ENCODE results near the gene SIPA1L3. TPM values are rescaled to one million over a fixed set of nuclear protein-coding genes. Genes with fewer than 3 reads are reported as not detected.

Gene SIPA1L3
- total and polyA plus RNA-seq, 9 of the 15 experiments (the other 6 are each of a cell fraction or from before 2014, with no cell fraction given), result 0.01 to 6.1 (median 2.5) TPM

DNA sequence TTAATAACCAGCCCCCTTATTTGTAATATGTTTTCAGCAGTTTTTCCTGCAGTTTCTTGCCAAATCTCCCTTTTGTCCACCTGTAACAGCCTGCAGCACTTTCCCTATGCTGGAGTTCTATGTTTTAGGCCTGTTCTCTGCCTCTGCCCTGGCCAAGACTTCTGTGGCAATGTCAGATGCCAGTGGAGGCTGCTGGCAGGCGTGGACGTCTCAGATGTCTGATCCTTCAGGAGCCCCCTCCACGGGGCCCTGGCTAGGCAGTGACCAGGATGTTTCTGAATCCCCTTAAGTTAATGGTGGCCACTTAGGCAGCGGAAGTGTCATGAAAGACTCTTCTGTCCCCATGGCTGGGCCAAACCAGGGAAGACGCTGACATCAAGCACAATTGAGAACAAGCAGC lies 40.8 kb downstream of the SIPA1L3 start:
- Histone ChIP-seq H2AFZ (ENCODE audit: low read depth, low read length) (no peak overlapping the region), H3K9ac (ENCODE audit: insufficient read depth in 1 of 2, low read depth in 2 of 2, low read length in 2 of 2) (no peak overlapping the region), H3K27ac (ENCODE audit: extremely low read depth, low read depth, low read length) (no peak overlapping the region), H3K4me3 (no peak overlapping the region), H3K36me3 (ENCODE audit: control insufficient read depth, insufficient read depth, low read length) (no peaks in the 10 kb centered on the region), H3K9me3 (replicated peaks; ENCODE audit: control insufficient read depth, insufficient read depth, low read depth, low read length) (no peaks in the 10 kb centered on the region), H3K4me1 (replicated peaks in 1 of 2; ENCODE audit: control insufficient read depth in 2 of 2, insufficient read depth in 2 of 2, low read length in 2 of 2) (peaks cover 10 to 11% of the 10 kb centered on the region in 2 experiments; a peak in 3 of 5 replicates), H3K9me1 (ENCODE audit: control insufficient read depth, insufficient read depth, low read length) (no peaks in the 10 kb centered on the region), H3K79me2 (ENCODE audit: control insufficient read depth, insufficient read depth, low read length) (no peaks in the 10 kb centered on the region), H4K20me1 (replicated peaks; ENCODE audit: control insufficient read depth, insufficient read depth, low read length) (no peaks in the 10 kb centered on the region; the same call in 1 of the 2 replicates), H3K27me3 (ENCODE audit: control insufficient read depth in 2 of 2, insufficient read depth in 2 of 2, low read length in 2 of 2) (peaks cover 0 to 5% of the 10 kb centered on the region in 2 experiments; a peak in 2 of 5 replicates), H3K4me2 (ENCODE audit: insufficient read depth, low read length) (no peak overlapping the region)
- POLR2A ChIA-PET, result no interaction called here
- TF ChIP-seq POLR2AphosphoS5 (IDR thresholded peaks at IDR 0.05; ENCODE audit: control insufficient read depth, insufficient read depth, low read depth, low read length) (no peak), MTF1 (CRISPR knock-in tag; IDR thresholded peaks at IDR 0.05; ENCODE audit: borderline replicate concordance) (no peak), ETV1 (tag; conservative IDR thresholded peaks at IDR 0.05; ENCODE audit: low read depth) (no peak)
- TF ChIP-seq, protein P1, sequence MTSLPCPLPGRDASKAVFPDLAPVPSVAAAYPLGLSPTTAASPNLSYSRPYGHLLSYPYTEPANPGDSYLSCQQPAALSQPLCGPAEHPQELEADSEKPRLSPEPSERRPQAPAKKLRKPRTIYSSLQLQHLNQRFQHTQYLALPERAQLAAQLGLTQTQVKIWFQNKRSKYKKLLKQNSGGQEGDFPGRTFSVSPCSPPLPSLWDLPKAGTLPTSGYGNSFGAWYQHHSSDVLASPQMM (CRISPR knock-in tag; IDR thresholded peaks at IDR 0.05), result no peak
- ATAC-seq, result no peak
- CTCF ChIA-PET (ENCODE audit: low intra/inter-chr PET ratio), result no interaction called here
- 25% methylated on average over 5 of the region's 5 CpGs for WGBS (ENCODE audit: insufficient coverage, low coverage, missing lambda C conversion rate)
- no TSS peak for BruUV-seq (replicated peaks)
- no peak for FAIRE-seq
- intact Hi-C loops (cut with micrococcal nuclease) (no loop called here), in situ Hi-C loops (cut with MboI) (no loop called here)
- no peak for DNase-seq (ENCODE audit: extremely low read depth in 1 of 4, low spot score in 3 of 4)

- POLR2A ChIA-PET, result interaction anchor here (0.6 kb wide), 1 partner anchor 322 kb away, joined by 3 read pairs; no protein-coding TSS in a partner anchor
- FAIRE-seq, result no peak
Measured at GRCh38 chr19:37948362-37948761, 41.4 kb downstream of the SIPA1L3 start.

More at GRCh38 chr19:37948362-37948761, 41.4 kb downstream of the SIPA1L3 start:
- in situ Hi-C loops (cut with MboI) (no loop called here), intact Hi-C loops (cut with micrococcal nuclease) (no loop called here)
- Histone ChIP-seq H3K4me1 (replicated peaks in 1 of 2; ENCODE audit: control insufficient read depth in 2 of 2, insufficient read depth in 2 of 2, low read length in 2 of 2) (peaks cover 6 to 11% of the 10 kb centered on the region in 2 experiments; a peak in 3 of 5 replicates), H3K36me3 (ENCODE audit: control insufficient read depth, insufficient read depth, low read length) (no peaks in the 10 kb centered on the region), H3K9ac (ENCODE audit: insufficient read depth in 1 of 2, low read depth in 2 of 2, low read length in 2 of 2) (no peak overlapping the region), H3K27me3 (ENCODE audit: control insufficient read depth in 2 of 2, insufficient read depth in 2 of 2, low read length in 2 of 2) (peaks cover 0 to 5% of the 10 kb centered on the region in 2 experiments; a peak in 2 of 5 replicates), H3K9me1 (ENCODE audit: control insufficient read depth, insufficient read depth, low read length) (no peaks in the 10 kb centered on the region), H3K9me3 (replicated peaks; ENCODE audit: control insufficient read depth, insufficient read depth, low read depth, low read length) (no peaks in the 10 kb centered on the region), H3K79me2 (ENCODE audit: control insufficient read depth, insufficient read depth, low read length) (no peaks in the 10 kb centered on the region), H3K4me3 (no peak overlapping the region), H2AFZ (ENCODE audit: low read depth, low read length) (no peak overlapping the region), H3K27ac (ENCODE audit: extremely low read depth, low read depth, low read length) (no peak overlapping the region), H3K4me2 (ENCODE audit: insufficient read depth, low read length) (no peak overlapping the region), H4K20me1 (replicated peaks; ENCODE audit: control insufficient read depth, insufficient read depth, low read length) (no peaks in the 10 kb centered on the region; the same call in 1 of the 2 replicates)
- DNase-seq (ENCODE audit: extremely low read depth in 1 of 4, low spot score in 3 of 4) (no peak), ATAC-seq (no peak)
- TF ChIP-seq TFE3 (CRISPR knock-in tag; IDR thresholded peaks at IDR 0.05), result no peak
- TF ChIP-seq MCM2 (IDR thresholded peaks at IDR 0.05; ENCODE audit: low read depth), result no peak
- peak; percentile 36; the same call in 1 of the 2 replicates for TF ChIP-seq ATF7 (IDR thresholded peaks at IDR 0.05)
- TF ChIP-seq SIN3A (IDR thresholded peaks at IDR 0.05; ENCODE audit: borderline replicate concordance in 2 of 2, control insufficient read depth in 1 of 2, low read depth in 2 of 2, low read length in 2 of 2), result no peak
- CTCF ChIA-PET (ENCODE audit: low intra/inter-chr PET ratio), result interaction anchor here (0.6 kb wide), 1 partner anchor 40 kb away, joined by 4 read pairs; no protein-coding TSS in a partner anchor
- no TSS peak for BruUV-seq (replicated peaks)
- 13% methylated on average over 5 of the region's 6 CpGs for WGBS (ENCODE audit: insufficient coverage, low coverage, missing lambda C conversion rate)

All from K562 (cell line).